CD14-positive monocyte (primary cell): ENCODE data around the gene CTTN. TPM values are rescaled to one million over a fixed set of nuclear protein-coding genes. Genes with fewer than 3 reads are reported as not detected.
A peak's percentile ranks its signal among the peaks of the same experiment; 100 is the strongest.
"Not testable (repeated sequence)": the region's sequence is repeated elsewhere in the genome, so short reads cannot be mapped to it uniquely, and the experiment has no call there.

Experiments
- DNase-seq, 3 donors: peaks; one replicate each; pipeline ENCODE4 v3.0.0-alpha.2; 2011 to 2022
- H2AFZ ChIP-seq: 2 replicates; pipeline ENCODE4 v1.6.0; 2012; ENCODE audit warnings: mild to moderate bottlenecking, low read depth, low read length, inconsistent platforms; ENCODE audit not compliant: insufficient read depth, poor library complexity, severe bottlenecking
- H3K27ac ChIP-seq, 2 donors: 1 replicate in 1 of 2; 2 replicates in 1 of 2; pipeline ENCODE4 v1.5.1; 2012 to 2013; ENCODE audit warnings: low read length in 2 of 2, control low read depth in 1 of 2, inconsistent platforms in 1 of 2, low read depth in 1 of 2, mild to moderate bottlenecking in 1 of 2
- H3K27me3 ChIP-seq, 2 donors: one replicate each; pipeline versions ENCODE4 v1.6.0 to v1.6.1; 2011 to 2013; ENCODE audit warnings: low read length in 2 of 2; ENCODE audit not compliant: control insufficient read depth in 2 of 2, insufficient read depth in 2 of 2
- H3K36me3 ChIP-seq, 2 donors: replicated peaks in 1 of 2; 1 replicate in 1 of 2; 2 replicates in 1 of 2; pipeline versions ENCODE4 v1.5.1 to v1.6.1; 2012 to 2013; ENCODE audit warnings: low read length in 2 of 2, control low read depth in 1 of 2, inconsistent platforms in 1 of 2, mild to moderate bottlenecking in 1 of 2; ENCODE audit not compliant: insufficient read depth in 2 of 2, control insufficient read depth in 1 of 2
- H3K4me1 ChIP-seq, 2 donors: 1 replicate in 1 of 2; 2 replicates in 1 of 2; pipeline versions ENCODE4 v1.5.1 to v1.6.1; 2012 to 2013; ENCODE audit warnings: low read length in 2 of 2, control low read depth in 1 of 2, inconsistent platforms in 1 of 2, mild to moderate bottlenecking in 1 of 2, moderate library complexity in 1 of 2; ENCODE audit not compliant: insufficient read depth in 2 of 2, control insufficient read depth in 1 of 2
- H3K4me2 ChIP-seq: replicated peaks from 2 replicates; pipeline ENCODE3; 2012; ENCODE audit warnings: low read length, moderate library complexity, mild to moderate bottlenecking; ENCODE audit not compliant: poor library complexity, severe bottlenecking; ENCODE audit errors: extremely low read depth
- H3K4me3 ChIP-seq, 3 experiments: fragments of 200-600 bp in 1 of 3; sonication (generic) in 1 of 3; replicated peaks in 1 of 3; 1 replicate in 2 of 3; 2 replicates in 1 of 3; pipeline ENCODE4 v1.5.1; 2011 to 2013; ENCODE audit warnings: low read length in 3 of 3, mild to moderate bottlenecking in 3 of 3, control low read depth in 2 of 3, low read depth in 2 of 3, inconsistent platforms in 1 of 3, moderate library complexity in 1 of 3
- H3K79me2 ChIP-seq: 2 replicates; pipeline ENCODE4 v1.6.0; 2012; ENCODE audit warnings: mild to moderate bottlenecking, control low read depth, inconsistent platforms, low read length, moderate library complexity; ENCODE audit not compliant: insufficient read depth
- H3K9ac ChIP-seq: 2 replicates; pipeline ENCODE4 v1.6.0; 2017; ENCODE audit warnings: low read length, mild to moderate bottlenecking; ENCODE audit not compliant: insufficient read depth, poor library complexity, severe bottlenecking
- H3K9me3 ChIP-seq, 2 donors: replicated peaks in 1 of 2; 1 replicate in 1 of 2; 2 replicates in 1 of 2; pipeline versions ENCODE4 v1.5.1 to v1.6.1; 2012 to 2013; ENCODE audit warnings: low read length in 2 of 2, control low read depth in 1 of 2; ENCODE audit not compliant: control insufficient read depth in 1 of 2, insufficient read depth in 1 of 2
- H4K20me1 ChIP-seq: 2 replicates; pipeline ENCODE4 v1.6.0; 2012; ENCODE audit warnings: mild to moderate bottlenecking, low read length, control low read depth, moderate library complexity; ENCODE audit not compliant: insufficient read depth
- H3K27ac Mint-ChIP-seq, 7 donors: one replicate each; pipeline ENCODE4 v1.8.0; 2020; ENCODE audit warnings: mild to moderate bottlenecking in 7 of 7, mixed read lengths in 7 of 7, moderate library complexity in 6 of 7, inconsistent platforms in 2 of 7
- H3K27me3 Mint-ChIP-seq, 3 donors: one replicate each; pipeline ENCODE4 v1.8.0; 2021 to 2022; ENCODE audit warnings: low read depth in 3 of 3, mild to moderate bottlenecking in 3 of 3, mixed read lengths in 3 of 3, moderate library complexity in 3 of 3, inconsistent platforms in 1 of 3
- H3K36me3 Mint-ChIP-seq, 2 donors: one replicate each; pipeline ENCODE4 v1.8.0; 2020; ENCODE audit warnings: mixed read lengths in 2 of 2, inconsistent platforms in 1 of 2, mild to moderate bottlenecking in 1 of 2
- H3K4me1 Mint-ChIP-seq: one replicate; pipeline ENCODE4 v1.8.0; 2020; ENCODE audit warnings: mild to moderate bottlenecking, mixed read lengths
- H3K4me3 Mint-ChIP-seq, 2 donors: one replicate each; pipeline ENCODE4 v1.8.0; 2020; ENCODE audit warnings: mild to moderate bottlenecking in 2 of 2, mixed read lengths in 2 of 2, moderate library complexity in 1 of 2
- H3K9me3 Mint-ChIP-seq, 7 donors: one replicate each; pipeline ENCODE4 v1.8.0; 2020 to 2022; ENCODE audit warnings: mixed read lengths in 7 of 7, mild to moderate bottlenecking in 6 of 7, moderate library complexity in 6 of 7, inconsistent platforms in 2 of 7
- CTCF ChIP-seq: fragments of 200-600 bp; IDR thresholded peaks from one replicate; pipeline ENCODE4 v1.8.0; 2022; ENCODE audit warnings: antibody characterized with exemption, mild to moderate bottlenecking
- WGBS: methylation state at CpG from one replicate; pipeline ENCODE4 v1.1.5; 2013; ENCODE audit warnings: missing lambda C conversion rate; ENCODE audit not compliant: insufficient coverage; 5-methylcytosine and 5-hydroxymethylcytosine counted together
- intact Hi-C, 2 donors: fragments of 100-400 bp; cut with micrococcal nuclease; formaldehyde crosslinking; loops; one replicate each; pipeline versions ENCODE4 v1.15.0 to v1.15.1; 2023
- polyA plus RNA-seq, 3 donors: library from polyadenylated mRNA; depleted of rRNA in 1 of 3; unstranded in 2 of 3; stranded (reverse) in 1 of 3; fragments of 300-500 nt in 2 of 3; fragments of >200 nt in 1 of 3; fragmentation: Illumina TruSeq in 2 of 3; gene quantifications; 1 replicate in 2 of 3; 2 replicates in 1 of 3; pipeline ENCODE4 v1.2.3, GENCODE V29; 2012 to 2021

CTTN gene
- polyA plus RNA-seq, 3 donors, result 0.05 to 0.11 TPM; not detected in 1

GRCh38 chr11:70389201-70389600, 9.1 kb upstream of the CTTN start:
- Mint-ChIP-seq H3K27me3 (peaks cover 69 to 78% (median 75%) of the 10 kb centered on the region in 3 donors), H3K9me3 (peaks cover 0 to 9% (median 1%) of the 10 kb centered on the region in 7 donors), H3K36me3 (peaks cover 12 to 19% of the 10 kb centered on the region in 2 donors), H3K4me3 (peak overlapping the region in 1 of 2 donors; percentile 69), H3K4me1 (no peaks in the 10 kb centered on the region), H3K27ac (peak overlapping the region in 1 of 7 donors; percentile 3)
- H3K4me2 ChIP-seq, result no peak overlapping the region
- TF ChIP-seq CTCF, result no peak
- H3K27me3 ChIP-seq, result peaks cover 48 to 64% of the 10 kb centered on the region in 2 donors
- H3K9ac ChIP-seq, result no peak overlapping the region
- no peak overlapping the region for H3K4me3 ChIP-seq
- H4K20me1 ChIP-seq, result peaks cover 13% of the 10 kb centered on the region
- no peaks in the 10 kb centered on the region for H3K4me1 ChIP-seq
- peaks cover 9 to 10% of the 10 kb centered on the region in 2 donors for H3K36me3 ChIP-seq
- H3K79me2 ChIP-seq, result no peaks in the 10 kb centered on the region
- peaks cover 0 to 7% of the 10 kb centered on the region in 2 donors for H3K9me3 ChIP-seq
- intact Hi-C loops, result no loop called here
- DNase-seq, result no peak
- no peak overlapping the region for H2AFZ ChIP-seq
- H3K27ac ChIP-seq, result no peak overlapping the region
- WGBS, result 84% methylated on average over 4 of the region's 6 CpGs

- H3K4me2 ChIP-seq, H3K9ac ChIP-seq, H3K79me2 ChIP-seq, intact Hi-C loops, H3K27ac Mint-ChIP-seq, H2AFZ ChIP-seq, H3K4me3 ChIP-seq, H3K9me3 ChIP-seq, DNase-seq, H3K36me3 ChIP-seq, H3K36me3 Mint-ChIP-seq, H3K4me1 ChIP-seq, H3K4me1 Mint-ChIP-seq, H3K27ac ChIP-seq: not testable (repeated sequence)
- peaks cover 0 to 14% (median 3%) of the 10 kb centered on the region in 7 donors for H3K9me3 Mint-ChIP-seq
- Histone ChIP-seq H4K20me1 (peaks cover 10% of the 10 kb centered on the region), H3K27me3 (peaks cover 64 to 81% of the 10 kb centered on the region in 2 donors)
- peaks cover 85 to 95% (median 92%) of the 10 kb centered on the region in 3 donors for H3K27me3 Mint-ChIP-seq
- H3K4me3 Mint-ChIP-seq, result peak overlapping the region in 1 of 2 donors; percentile 61
- WGBS, result 100% methylated on average over 1 of the region's 7 CpGs
These were observed 7.4 kb upstream of the CTTN start for GRCh38 chr11:70390882-70391281.
